Spleen (tissue), 11 donors: ENCODE measurements around the gene ALOXE3. TPM values are rescaled to one million over a fixed set of nuclear protein-coding genes. Genes with fewer than 3 reads are reported as not detected.
A peak's percentile ranks its signal among the peaks of the same experiment; 100 is the strongest.

Source experiments
- DNase-seq: peaks from one replicate; pipeline ENCODE4 v3.0.0-alpha.2; 2020
- H3K27ac ChIP-seq, 8 donors: fragments of 200-600 bp; sonication (generic) in 7 of 8; 1 replicate in 4 of 8; 2 replicates in 4 of 8; pipeline versions ENCODE4 v1.5.0 to v1.8.0; 2016 to 2021; ENCODE audit warnings: inconsistent platforms in 4 of 8, mild to moderate bottlenecking in 4 of 8, moderate library complexity in 1 of 8
- H3K27me3 ChIP-seq, 7 donors: fragments of 200-600 bp; sonication (generic) in 6 of 7; replicated peaks in 1 of 7; 1 replicate in 4 of 7; 2 replicates in 3 of 7; pipeline versions ENCODE4 v1.5.0 to v1.8.0; 2016 to 2021; ENCODE audit warnings: inconsistent platforms in 3 of 7, mild to moderate bottlenecking in 1 of 7
- H3K36me3 ChIP-seq, 6 donors: fragments of 200-600 bp; sonication (generic) in 5 of 6; 1 replicate in 4 of 6; 2 replicates in 2 of 6; pipeline versions ENCODE4 v1.5.0 to v1.8.0; 2016 to 2021; ENCODE audit warnings: inconsistent platforms in 2 of 6
- H3K4me1 ChIP-seq, 6 donors: fragments of 200-600 bp; sonication (generic) in 5 of 6; 1 replicate in 3 of 6; 2 replicates in 3 of 6; pipeline versions ENCODE4 v1.5.0 to v1.8.0; 2016 to 2021; ENCODE audit warnings: inconsistent platforms in 3 of 6
- H3K4me3 ChIP-seq, 8 donors: fragments of 200-600 bp; sonication (generic) in 7 of 8; 1 replicate in 4 of 8; 2 replicates in 4 of 8; pipeline versions ENCODE4 v1.5.0 to v1.8.0; 2016 to 2021; ENCODE audit warnings: inconsistent platforms in 4 of 8, mild to moderate bottlenecking in 4 of 8, moderate library complexity in 2 of 8
- H3K9me3 ChIP-seq, 8 donors: fragments of 200-600 bp; sonication (generic) in 7 of 8; 1 replicate in 4 of 8; 2 replicates in 4 of 8; pipeline versions ENCODE4 v1.5.0 to v1.8.0; 2016 to 2021; ENCODE audit warnings: inconsistent platforms in 4 of 8
- CTCF ChIP-seq, 11 experiments: fragments of 200-600 bp in 7 of 11; fragments of 450-650 bp in 4 of 11; sonication (generic) in 4 of 11; IDR thresholded peaks in 8 of 11; conservative IDR thresholded peaks in 3 of 11; 1 replicate in 7 of 11; 2 replicates in 4 of 11; pipeline versions ENCODE4 v1.4.0 to v1.8.0; 2016 to 2021; ENCODE audit warnings: antibody characterized with exemption in 11 of 11, inconsistent platforms in 4 of 11, mild to moderate bottlenecking in 1 of 11
- POLR2A ChIP-seq, 3 donors: fragments of 450-650 bp; IDR thresholded peaks; one replicate each; pipeline ENCODE4 v1.5.1; 2017; ENCODE audit warnings: antibody characterized with exemption in 3 of 3, mild to moderate bottlenecking in 1 of 3
- POLR2AphosphoS5 ChIP-seq, 3 donors: sonication (generic); formaldehyde crosslinking; IDR thresholded peaks; one replicate each; pipeline ENCODE4 v1.5.1; 2017; ENCODE audit warnings: antibody characterized with exemption in 3 of 3
- WGBS, 5 donors: extraction: QIAGEN DNeasy Blood & Tissue Kit in 3 of 5; methylation state at CpG; one replicate each; pipeline versions ENCODE4 v1.1.5 to v1.1.7; 2013 to 2018; 5-methylcytosine and 5-hydroxymethylcytosine counted together
- intact Hi-C: fragments of 100-400 bp; cut with DNase I; formaldehyde crosslinking; loops from one replicate; pipeline ENCODE4 v1.15.0; 2023; ENCODE audit warnings: low total_unique reads
- polyA plus RNA-seq, 3 donors: library from polyadenylated mRNA; stranded (reverse); fragments of 200-250 nt; gene quantifications; one replicate each; pipeline ENCODE4 v1.2.1, GENCODE V29; 2013
- total RNA-seq, 7 donors: library from RNA; depleted of rRNA in 3 of 7; stranded (reverse); fragments of >200 nt in 3 of 7; fragmentation: NEBNext Ultra II Directional in 4 of 7; extraction: Animal tissue kit (Norgen Biotek cat#: 25700) in 4 of 7; gene quantifications; one replicate each; pipeline versions ENCODE4 v1.1.0 to v1.2.1, GENCODE V29; 2016 to 2021
- donor health status: healthy with polysubstance abuse.
- donor health status: DM: no; HTN: no; CAD: no; lungs with moderate emphysema.
- donor health status: DM: no; HTN: no; CAD: no.
- donor health status: Bipolar disorder and iron deficiency.
- donor health status: healthy.
- donor health status: DM: no; HTN: no; CAD: no.
- donor health status: DM: yes; HTN: yes; CAD: no.

Gene ALOXE3
- total and polyA plus RNA-seq, 10 donors, result 0.03 TPM; not detected in 9

GRCh38 chr17:8074554-8074953 is 43.8 kb downstream of the ALOXE3 start:
- H3K27me3 ChIP-seq, result peaks cover 0 to 98% (median 63%) of the 10 kb centered on the region in 7 donors
- H3K4me3 ChIP-seq, result no peak overlapping the region
- peak; percentile 21 for DNase-seq
- peaks cover 7 to 36% (median 31%) of the 10 kb centered on the region in 6 donors for H3K4me1 ChIP-seq
- H3K27ac ChIP-seq, result no peak overlapping the region
- TF ChIP-seq POLR2A (IDR thresholded peaks at IDR 0.05) (no peak), CTCF (IDR thresholded peaks at IDR 0.05 in 8 of 11, conservative IDR thresholded peaks at IDR 0.05 in 3 of 11) (no peak), POLR2AphosphoS5 (IDR thresholded peaks at IDR 0.05) (no peak)
- WGBS, 5 donors, result 51 to 65% (median 62%) methylated on average over 7 of the region's 7 CpGs
- no peaks in the 10 kb centered on the region for H3K36me3 ChIP-seq
- intact Hi-C loops, result loop anchor here (10.0 kb wide), 1 partner anchor 230 kb away; no protein-coding TSS in a partner anchor
- H3K9me3 ChIP-seq, result no peaks in the 10 kb centered on the region

- intact Hi-C loops, result loop anchor here (10.0 kb wide), 1 partner anchor 231 kb away; no protein-coding TSS in a partner anchor
- Histone ChIP-seq H3K4me1 (peaks cover 7 to 36% (median 26%) of the 10 kb centered on the region in 6 donors), H3K9me3 (no peaks in the 10 kb centered on the region), H3K27me3 (peaks cover 0 to 91% (median 63%) of the 10 kb centered on the region in 7 donors), H3K36me3 (no peaks in the 10 kb centered on the region), H3K4me3 (peak overlapping the region in 1 of 8 donors; percentile 59), H3K27ac (no peak overlapping the region)
- no peak for TF ChIP-seq POLR2A (IDR thresholded peaks at IDR 0.05)
- TF ChIP-seq CTCF (IDR thresholded peaks at IDR 0.05 in 8 of 11, conservative IDR thresholded peaks at IDR 0.05 in 3 of 11), result peak; percentile 66 to 96 (median 94)
- peak in 2 of 3 donors; percentile 26 to 34 for TF ChIP-seq POLR2AphosphoS5 (IDR thresholded peaks at IDR 0.05)
- WGBS, 5 donors, result 4 to 9% (median 6%) methylated on average over 24 to 28 of the region's 28 CpGs
- peak; percentile 95 for DNase-seq
These were observed 44.5 kb downstream of the ALOXE3 start for GRCh38 chr17:8073627-8074484.

- H3K9me3 ChIP-seq, result no peaks in the 10 kb centered on the region
- H3K27ac ChIP-seq, result no peak overlapping the region
- TF ChIP-seq POLR2AphosphoS5 (IDR thresholded peaks at IDR 0.05) (no peak), POLR2A (IDR thresholded peaks at IDR 0.05) (no peak), CTCF (IDR thresholded peaks at IDR 0.05 in 8 of 11, conservative IDR thresholded peaks at IDR 0.05 in 3 of 11) (no peak)
- peak overlapping the region in 4 of 8 donors; percentile 4 to 59 (median 10) for H3K4me3 ChIP-seq
- H3K36me3 ChIP-seq, result no peaks in the 10 kb centered on the region
- intact Hi-C loops, result loop anchor here (10.0 kb wide), 1 partner anchor 232 kb away; no protein-coding TSS in a partner anchor
- WGBS, 5 donors, result 2 to 7% (median 5%) methylated on average over 34 to 40 of the region's 40 CpGs
- H3K27me3 ChIP-seq, result peaks cover 0 to 82% (median 62%) of the 10 kb centered on the region in 7 donors
- H3K4me1 ChIP-seq, result peaks cover 7 to 41% (median 25%) of the 10 kb centered on the region in 6 donors
- DNase-seq, result peak; percentile 82
These were observed 45.4 kb downstream of the ALOXE3 start for GRCh38 chr17:8072729-8073461.
